ENCODE results near the gene IL10RB.

Gene IL10RB

DNA sequence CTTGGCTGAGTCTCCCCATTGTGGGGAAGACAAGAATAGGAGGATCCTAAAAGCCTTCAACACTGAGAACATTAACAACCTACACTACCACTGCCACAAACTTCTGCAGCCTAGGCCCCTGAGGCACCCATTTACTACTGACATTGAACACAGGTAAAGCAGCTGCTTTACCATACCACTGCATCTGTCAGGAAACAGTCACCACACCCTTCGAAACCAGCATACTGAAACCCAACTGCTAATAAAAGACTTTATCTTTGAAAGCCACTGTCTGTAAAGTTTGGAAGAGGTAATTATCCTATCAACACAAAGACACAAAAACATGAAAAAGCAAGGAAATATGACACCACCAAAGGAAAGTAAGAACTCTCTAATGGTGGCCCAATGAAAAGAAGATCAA, 66.0 kb downstream of the IL10RB start:
- DNase-seq (ENCODE audit: low read depth), result no peak

DNA sequence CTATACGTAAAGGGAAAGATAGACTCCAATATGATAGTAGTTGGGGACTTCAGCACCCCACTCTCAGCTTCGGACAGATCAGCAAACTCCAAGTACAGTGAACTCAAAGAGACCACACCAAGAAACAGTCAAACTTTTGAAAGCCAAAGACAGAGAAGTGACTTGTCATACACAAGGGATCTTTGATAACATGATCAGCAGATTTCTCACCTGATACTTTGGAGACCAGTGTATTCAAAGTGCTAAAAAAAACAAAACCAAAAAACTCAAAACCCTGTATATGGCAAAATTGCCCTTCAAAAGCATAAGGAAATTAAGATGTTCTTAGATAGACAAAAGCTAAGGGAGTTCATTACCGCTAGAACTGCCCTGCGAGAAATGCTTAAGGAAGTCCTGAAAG, 68.0 kb downstream of the IL10RB start:
- DNase-seq (ENCODE audit: low read depth), result no peak

DNA sequence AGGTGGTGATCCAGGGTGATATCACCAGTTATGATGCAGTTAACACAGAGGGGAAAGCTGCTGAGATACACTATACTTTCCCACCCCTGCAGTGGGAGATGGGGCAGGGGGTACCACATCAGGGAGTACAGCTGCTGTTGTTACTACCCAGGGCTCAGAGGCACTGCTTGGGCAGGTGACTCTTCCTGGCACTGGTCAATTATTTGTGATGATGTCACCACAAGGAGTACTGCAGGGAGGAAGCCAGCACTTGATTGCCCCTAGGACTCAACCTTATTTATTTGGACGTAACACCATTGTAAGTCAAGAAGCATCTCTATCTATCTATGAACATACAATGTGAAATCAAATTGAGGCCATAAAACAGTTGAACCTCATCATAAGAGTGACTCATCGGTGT, 68.7 kb downstream of the IL10RB start:
- no peak for DNase-seq (ENCODE audit: low read depth)

DNA sequence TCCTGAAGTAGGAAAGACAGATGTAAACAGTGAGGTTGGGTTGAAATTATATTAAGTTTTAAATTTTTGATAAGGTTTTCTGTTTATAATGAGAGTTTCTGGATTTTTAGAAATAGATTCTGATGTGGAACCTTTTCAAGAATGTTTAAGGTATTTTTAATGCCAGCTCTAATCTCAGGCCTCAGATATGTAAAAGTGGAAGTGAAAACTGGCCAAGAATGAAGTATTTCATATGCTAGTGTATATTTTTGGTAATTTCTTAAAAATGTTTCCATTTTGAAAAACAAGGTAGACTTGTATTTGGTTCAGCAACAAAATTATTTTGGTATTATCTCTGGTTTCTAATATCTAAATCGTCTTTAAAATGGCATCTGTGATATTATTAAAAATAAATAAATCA, 73.0 kb downstream of the IL10RB start:
- DNase-seq (ENCODE audit: low read depth), result no peak

DNA sequence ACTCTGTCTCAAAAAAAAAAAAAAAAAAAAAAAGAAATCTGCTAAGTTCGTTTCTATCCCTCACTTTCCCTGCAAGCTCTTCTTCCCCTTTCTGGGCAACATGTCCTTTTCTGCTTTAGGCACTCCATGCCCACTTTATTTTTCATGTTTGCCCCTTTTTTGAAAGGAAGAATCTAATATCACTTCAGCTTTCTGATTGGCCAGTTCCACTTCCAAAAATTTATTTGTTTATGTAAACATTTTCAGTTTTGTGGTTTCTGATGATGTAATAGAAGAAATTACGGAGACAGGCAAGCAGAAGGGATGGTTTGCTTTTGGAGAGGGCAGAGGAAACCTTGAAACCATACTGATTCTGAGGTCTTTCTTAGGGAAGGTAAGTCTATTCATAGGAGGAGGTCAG, 73.8 kb downstream of the IL10RB start:
- no peak for DNase-seq (ENCODE audit: low read depth)

DNA sequence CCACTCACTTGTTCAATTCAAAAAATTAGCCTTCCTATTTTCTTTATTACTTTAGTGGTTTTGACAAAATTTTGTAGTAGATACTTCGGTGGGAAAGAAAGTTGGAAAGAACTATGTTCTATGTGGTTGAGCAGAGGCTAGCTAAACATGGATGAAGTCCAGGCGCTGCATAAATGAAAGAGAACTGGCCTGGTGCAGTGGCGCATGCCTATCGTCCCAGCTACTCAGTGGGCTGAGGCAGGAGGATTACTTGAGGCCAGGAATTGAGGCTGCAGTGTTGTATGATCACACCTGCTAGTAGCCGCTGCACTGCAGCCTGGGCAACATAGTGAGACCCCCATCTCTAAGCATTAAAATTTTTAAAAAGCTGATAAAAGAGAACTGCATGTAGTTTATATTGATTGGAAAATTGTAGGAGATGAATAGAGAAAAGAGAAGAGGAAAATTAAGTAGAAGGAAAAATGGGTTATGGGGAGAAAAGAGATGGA, 79.6 kb downstream of the IL10RB start:
- DNase-seq (ENCODE audit: low read depth), result no peak

All from EH (cell line).